Skeletal muscle tissue (tissue), 4 donors: ENCODE results near the gene OR2A1. TPM values are rescaled to one million over a fixed set of nuclear protein-coding genes. Genes with fewer than 3 reads are reported as not detected.
"Not testable (repeated sequence)": the region's sequence is repeated elsewhere in the genome, so short reads cannot be mapped to it uniquely, and the experiment has no call there.

ENCODE experiments used
- H3K27ac ChIP-seq: one replicate; pipeline ENCODE4 v1.7.0; 2013; ENCODE audit warnings: mild to moderate bottlenecking, low read depth, low read length, inconsistent platforms
- H3K27me3 ChIP-seq, 3 donors: one replicate each; pipeline ENCODE4 v1.7.0; 2013; ENCODE audit warnings: low read length in 3 of 3; ENCODE audit not compliant: control insufficient read depth in 3 of 3, insufficient read depth in 3 of 3
- H3K36me3 ChIP-seq, 3 donors: one replicate each; pipeline ENCODE4 v1.7.0; 2013; ENCODE audit warnings: low read length in 3 of 3; ENCODE audit not compliant: control insufficient read depth in 3 of 3, insufficient read depth in 3 of 3
- H3K4me1 ChIP-seq, 3 donors: one replicate each; pipeline ENCODE4 v1.7.0; 2013; ENCODE audit warnings: low read length in 3 of 3, mild to moderate bottlenecking in 3 of 3; ENCODE audit not compliant: control insufficient read depth in 3 of 3, insufficient read depth in 3 of 3
- H3K4me3 ChIP-seq, 3 donors: one replicate each; pipeline ENCODE4 v1.7.0; 2013; ENCODE audit warnings: low read length in 3 of 3
- H3K9ac ChIP-seq, 3 donors: one replicate each; pipeline ENCODE4 v1.7.0; 2013; ENCODE audit warnings: low read length in 3 of 3, mild to moderate bottlenecking in 3 of 3, moderate library complexity in 2 of 3, low read depth in 1 of 3
- H3K9me3 ChIP-seq, 3 donors: one replicate each; pipeline ENCODE4 v1.7.0; 2013; ENCODE audit warnings: low read length in 3 of 3; ENCODE audit not compliant: control insufficient read depth in 3 of 3
- total RNA-seq: library from RNA; depleted of rRNA; stranded (reverse); fragments of >200 nt; gene quantifications from one replicate; pipeline ENCODE4 v1.2.3, GENCODE V29; 2014
- donor health status: Osteomylitis.

OR2A1 gene
- total RNA-seq, 1 donor from 2014 or later = under 0.01 TPM

DNA sequence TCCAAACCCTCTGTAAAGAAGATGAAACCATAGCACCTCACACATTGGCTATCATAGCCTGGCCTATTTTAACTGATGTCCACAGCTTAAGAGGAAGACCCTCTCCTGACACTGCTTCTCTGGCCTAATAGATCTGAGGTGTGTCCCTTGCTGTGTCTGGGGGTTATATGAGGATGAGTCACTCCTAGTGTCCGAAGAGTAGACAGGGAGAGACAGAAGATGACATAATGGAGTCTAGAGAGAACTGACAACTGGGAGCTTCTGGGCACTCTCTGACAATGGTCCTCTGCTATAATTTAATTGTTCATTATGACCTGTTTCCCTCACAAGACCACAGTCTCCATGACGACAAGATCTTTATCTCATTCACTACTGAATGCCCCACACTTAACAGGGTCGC lies 49.8 kb downstream of the OR2A1 start:
- not testable (repeated sequence) for H3K27me3 ChIP-seq, H3K9me3 ChIP-seq, H3K4me1 ChIP-seq, H3K4me3 ChIP-seq, H3K27ac ChIP-seq, H3K9ac ChIP-seq, H3K36me3 ChIP-seq

DNA sequence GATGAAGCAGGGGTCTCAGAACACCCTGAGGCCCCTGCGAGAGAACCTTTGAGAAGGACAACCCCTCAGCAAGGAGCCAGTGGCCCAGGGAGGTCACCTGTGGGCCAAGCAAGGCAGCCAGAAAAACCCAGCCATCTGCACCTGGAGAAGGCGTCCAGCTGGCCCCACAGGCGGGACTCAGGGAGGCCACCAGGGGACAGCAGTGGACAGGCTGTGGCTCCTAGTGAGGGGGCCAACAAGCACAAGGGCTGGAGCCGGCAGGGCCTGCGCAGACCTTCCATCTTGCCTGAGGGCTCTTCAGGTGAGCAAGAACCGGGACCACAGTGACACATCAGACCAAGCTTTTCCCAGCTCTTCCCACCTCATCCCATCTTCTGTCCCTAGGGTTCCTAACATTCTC lies 53.3 kb downstream of the OR2A1 start:
- H3K4me3 ChIP-seq, H3K27me3 ChIP-seq, H3K36me3 ChIP-seq, H3K27ac ChIP-seq, H3K4me1 ChIP-seq, H3K9ac ChIP-seq, H3K9me3 ChIP-seq: not testable (repeated sequence)

DNA sequence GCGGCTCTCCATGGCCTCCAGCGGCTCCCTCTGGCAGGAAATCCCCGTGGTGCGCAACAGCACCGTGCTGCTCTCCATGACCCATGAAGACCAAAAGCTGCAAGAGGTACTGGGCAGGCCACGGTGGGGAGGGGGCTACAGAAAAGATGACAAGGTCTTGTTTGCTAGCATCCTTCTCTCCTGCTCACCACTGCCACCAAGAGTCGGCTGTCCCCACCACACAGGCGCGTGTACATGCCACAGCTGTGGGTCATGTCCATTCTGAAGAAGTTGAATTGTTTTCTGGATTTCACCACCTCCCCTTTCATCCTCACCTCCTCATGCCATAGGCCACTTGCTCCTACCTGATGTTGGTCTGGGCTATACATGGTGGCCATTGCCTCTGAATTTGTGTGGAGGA lies 55.0 kb downstream of the OR2A1 start:
- H3K36me3 ChIP-seq, H3K9me3 ChIP-seq, H3K4me3 ChIP-seq, H3K27me3 ChIP-seq, H3K27ac ChIP-seq, H3K4me1 ChIP-seq, H3K9ac ChIP-seq: not testable (repeated sequence)

DNA sequence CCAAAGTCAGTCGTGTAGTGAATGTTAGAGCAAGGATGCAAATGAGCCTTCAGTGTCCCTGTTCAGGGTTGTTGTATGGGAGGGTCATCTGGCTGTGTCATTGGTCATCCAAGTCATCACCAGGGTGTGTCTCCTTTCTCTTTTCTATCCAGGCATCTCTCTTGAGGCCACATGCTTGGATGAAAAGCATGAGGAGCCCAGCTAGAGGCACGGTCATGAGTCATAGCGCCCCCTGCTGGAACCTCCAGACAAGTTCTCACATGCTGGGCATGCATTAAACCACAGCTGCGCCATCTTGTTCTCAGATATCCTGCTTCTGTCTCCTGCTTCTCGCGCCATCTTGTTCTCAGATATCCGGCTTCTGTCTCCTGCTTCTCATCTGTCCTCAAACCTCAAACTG lies 57.0 kb downstream of the OR2A1 start:
- not testable (repeated sequence) for H3K9ac ChIP-seq, H3K36me3 ChIP-seq, H3K9me3 ChIP-seq, H3K4me1 ChIP-seq, H3K27ac ChIP-seq, H3K27me3 ChIP-seq, H3K4me3 ChIP-seq

Other genes starting within 250 kb of the OR2A1 start
- gene OR2A25, start 242.6 kb upstream of the OR2A1 start, total RNA-seq = not detected
- gene OR2A12, start 226.1 kb upstream of the OR2A1 start, total RNA-seq = not detected
- gene OR2A2, start 202.8 kb upstream of the OR2A1 start, total RNA-seq = not detected
- gene OR2A14, start 189.2 kb upstream of the OR2A1 start, total RNA-seq = not detected
- gene CTAGE4, start 129.0 kb upstream of the OR2A1 start, total RNA-seq = not detected
- gene ARHGEF35, start 116.6 kb upstream of the OR2A1 start, total RNA-seq = 1.6 TPM
- gene OR2A42, start 72.8 kb upstream of the OR2A1 start, total RNA-seq = under 0.01 TPM
- not detected for gene OR2A7, start 47.6 kb upstream of the OR2A1 start, total RNA-seq
- gene CTAGE8, start 43.1 kb upstream of the OR2A1 start, total RNA-seq = not detected
- 0.52 TPM for gene ARHGEF5, start 43.0 kb downstream of the OR2A1 start, total RNA-seq
- gene NOBOX, start 91.3 kb downstream of the OR2A1 start, total RNA-seq = not detected